Measurements from ENCODE around the gene RBM20. TPM values are rescaled to one million over a fixed set of nuclear protein-coding genes. Genes with fewer than 3 reads are reported as not detected.

RBM20 gene
- total and polyA plus RNA-seq, 10 of the 15 experiments (the other 5 are each of a cell fraction or from before 2014, with no cell fraction given), result 0.04 to 0.26 (median 0.15) TPM

- peak; percentile 97 for TF ChIP-seq GATAD2B (conservative IDR thresholded peaks at IDR 0.05; ENCODE audit: low read depth)
- no peak for TF ChIP-seq YBX1 (IDR thresholded peaks at IDR 0.05)
- TF ChIP-seq FOXM1 (IDR thresholded peaks at IDR 0.05; ENCODE audit: low read depth, low read length), result peak; percentile 100
- no peak for TF ChIP-seq CHD1 (IDR thresholded peaks at IDR 0.05; ENCODE audit: low read depth, low read length)
- no peak for TF ChIP-seq ZNF622 (IDR thresholded peaks at IDR 0.05)
- TF ChIP-seq POU2F2 (IDR thresholded peaks at IDR 0.05; ENCODE audit: borderline replicate concordance, low read depth, low read length), result peak; percentile 99
- peak; percentile 85 for TF ChIP-seq TCF3 (IDR thresholded peaks at IDR 0.05; ENCODE audit: borderline replicate concordance, insufficient read depth, low read depth, low read length)
- TF ChIP-seq SREBF2 (IDR thresholded peaks at IDR 0.05; ENCODE audit: low read length), result no peak
- TF ChIP-seq ZBTB40 (IDR thresholded peaks at IDR 0.05; ENCODE audit: borderline replicate concordance), result no peak
- TF ChIP-seq IRF5 (IDR thresholded peaks at IDR 0.05; ENCODE audit: borderline replicate concordance), result no peak
- TF ChIP-seq MEF2B (IDR thresholded peaks at IDR 0.05; ENCODE audit: partially characterized antibody, poor library complexity, severe bottlenecking), result peak; percentile 94
- peak in 1 of 2 experiments; percentile 99; a peak in 2 of 4 replicates for TF ChIP-seq CEBPB (IDR thresholded peaks at IDR 0.05; ENCODE audit: borderline replicate concordance in 1 of 2, low read depth in 2 of 2, low read length in 2 of 2)
- TF ChIP-seq MXI1 (IDR thresholded peaks at IDR 0.05; ENCODE audit: low read depth, low read length), result peak; percentile 89; the same call in 1 of the 2 replicates
- no peak for TF ChIP-seq E2F4 (IDR thresholded peaks at IDR 0.05; ENCODE audit: low read depth, low read length)
- TF ChIP-seq CBX3 (IDR thresholded peaks at IDR 0.05; ENCODE audit: borderline replicate concordance, low read depth), result no peak
- TF ChIP-seq SIX5 (IDR thresholded peaks at IDR 0.05; ENCODE audit: low read depth, low read length, severe bottlenecking), result no peak
- TF ChIP-seq BMI1 (IDR thresholded peaks at IDR 0.05; ENCODE audit: borderline replicate concordance), result peak; percentile 98
- no peak for TF ChIP-seq POLR2AphosphoS5 (IDR thresholded peaks at IDR 0.05; ENCODE audit: low read length)
- TF ChIP-seq HCFC1 (IDR thresholded peaks at IDR 0.05; ENCODE audit: low read length), result no peak
- peak; percentile 99 for TF ChIP-seq MTA3 (IDR thresholded peaks at IDR 0.05; ENCODE audit: borderline replicate concordance, low read length)
- TF ChIP-seq RCOR1 (conservative IDR thresholded peaks at IDR 0.05; ENCODE audit: low read depth, low read length), result peak; percentile 98
- TF ChIP-seq SMAD5 (IDR thresholded peaks at IDR 0.05; ENCODE audit: low read depth), result no peak
- TF ChIP-seq KAT2A (conservative IDR thresholded peaks at IDR 0.05; ENCODE audit: control insufficient read depth, low read depth, low read length), result no peak
- TF ChIP-seq SMC3 (IDR thresholded peaks at IDR 0.05; ENCODE audit: borderline replicate concordance, low read length), result peak; percentile 4; the same call in 1 of the 2 replicates
- peak; percentile 38; the same call in 1 of the 2 replicates for TF ChIP-seq POLR2A (IDR thresholded peaks at IDR 0.05; ENCODE audit: low read depth, low read length)
Observed at GRCh38 chr10:110774069-110775019, 130.2 kb downstream of the RBM20 start (continued).

All from GM12878 (cell line).